ENCODE measurements around the gene RPS24.
"Not testable (repeated sequence)": the region's sequence is repeated elsewhere in the genome, so short reads cannot be mapped to it uniquely, and the experiment has no call there.

Gene RPS24

GRCh38 chr10:78053211-78053868 lies 19.7 kb downstream of the RPS24 start:
- peak; percentile 86 for DNase-seq (ENCODE audit: low spot score)

DNA sequence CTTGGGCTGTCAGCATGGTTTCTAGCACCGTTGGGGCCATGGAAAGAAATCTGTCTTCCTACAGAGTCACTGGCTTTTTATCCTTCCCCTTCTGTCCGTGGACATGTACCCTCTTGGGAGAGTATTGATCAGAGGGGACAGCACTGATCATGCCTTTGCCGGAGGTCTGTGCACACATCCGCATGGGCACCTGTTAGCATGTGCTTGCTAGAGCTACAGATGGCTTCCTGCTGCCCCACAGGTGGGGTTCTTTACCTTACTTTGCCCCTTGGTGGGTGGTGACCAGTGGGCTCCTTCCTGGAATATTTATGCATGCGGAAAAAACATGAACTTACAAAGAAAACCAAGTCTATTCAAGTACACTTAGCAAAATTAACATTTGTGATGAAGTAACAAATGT lies 24.9 kb downstream of the RPS24 start:
- DNase-seq (ENCODE audit: low spot score): no peak

DNA sequence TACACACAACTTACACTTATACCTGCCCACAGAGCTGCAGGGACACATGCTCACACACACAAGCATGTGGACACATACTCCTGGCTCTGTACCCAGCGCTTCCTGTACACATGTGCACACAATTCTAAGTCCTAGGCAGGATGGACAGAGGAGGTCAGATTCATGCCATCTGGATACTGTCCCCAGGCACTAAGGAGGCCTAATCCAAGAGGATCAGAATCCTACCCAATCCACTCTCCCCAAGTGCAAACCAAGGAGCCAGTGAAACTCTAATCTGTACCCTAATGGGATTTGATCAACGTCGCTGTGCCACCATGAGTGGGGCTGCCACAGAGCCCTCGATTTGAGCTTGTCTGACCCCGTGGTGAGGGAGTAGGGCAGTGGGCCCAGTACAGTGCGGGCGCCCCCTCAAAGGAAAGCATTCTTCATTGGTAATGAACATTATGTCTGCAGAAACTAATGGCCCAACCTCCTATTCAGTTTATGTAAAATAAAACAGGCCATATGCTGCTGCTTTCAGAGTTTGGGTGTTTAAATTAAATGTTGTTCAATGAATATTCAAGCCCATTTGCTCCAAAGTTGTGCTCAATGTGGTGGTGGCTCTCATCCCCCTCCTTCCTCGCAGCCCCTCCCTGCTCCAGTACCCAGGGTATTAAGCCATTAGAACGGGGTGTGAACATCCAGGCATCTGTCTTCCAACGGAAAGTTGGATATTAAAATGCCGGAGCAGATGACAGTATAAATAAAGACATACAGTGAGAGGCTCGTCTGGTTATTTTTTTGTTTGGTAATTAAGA lies 26.4 kb downstream of the RPS24 start:
- no peak for DNase-seq (ENCODE audit: low spot score)

DNA sequence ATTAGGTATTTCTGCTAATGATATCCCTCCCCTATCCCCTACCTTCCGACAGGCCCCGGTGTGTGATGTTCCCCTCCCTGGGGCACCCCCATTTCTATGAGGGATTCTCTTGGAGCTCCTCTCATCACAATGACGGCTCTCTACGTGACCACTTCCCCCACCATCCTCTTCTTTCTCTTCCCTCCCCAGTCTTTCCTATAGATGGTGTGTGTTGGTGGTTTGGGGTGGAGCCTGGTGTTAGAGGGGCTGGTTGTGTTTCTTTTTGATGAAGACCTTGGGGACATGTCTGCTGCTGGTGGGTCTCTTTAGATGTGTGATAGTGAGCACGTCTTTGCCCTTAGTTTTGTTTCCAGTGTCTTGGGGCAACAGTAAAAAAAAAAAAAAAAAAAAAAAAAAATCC lies 28.6 kb downstream of the RPS24 start:
- no peak for DNase-seq (ENCODE audit: low spot score)

GRCh38 chr10:78063236-78063635 lies 29.6 kb downstream of the RPS24 start:
- no peak for DNase-seq (ENCODE audit: low spot score)

DNA sequence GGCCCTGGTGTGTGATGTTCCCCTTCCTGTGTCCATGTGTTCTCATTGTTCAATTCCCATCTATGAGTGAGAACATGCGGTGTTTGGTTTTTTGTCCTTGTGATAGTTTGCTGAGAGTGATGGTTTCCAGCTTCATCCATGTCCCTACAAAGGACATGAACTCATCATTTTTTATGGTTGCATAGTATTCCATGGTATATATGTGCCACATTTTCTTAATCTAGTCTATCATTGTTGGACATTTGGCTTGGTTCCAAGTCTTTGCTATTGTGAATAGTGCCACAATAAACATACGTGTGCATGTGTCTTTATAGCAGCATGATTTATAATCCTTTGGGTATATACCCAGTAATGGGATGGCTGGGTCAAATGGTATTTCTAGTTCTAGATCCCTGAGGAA lies 31.3 kb downstream of the RPS24 start:
- DNase-seq (ENCODE audit: low spot score): not testable (repeated sequence)

DNA sequence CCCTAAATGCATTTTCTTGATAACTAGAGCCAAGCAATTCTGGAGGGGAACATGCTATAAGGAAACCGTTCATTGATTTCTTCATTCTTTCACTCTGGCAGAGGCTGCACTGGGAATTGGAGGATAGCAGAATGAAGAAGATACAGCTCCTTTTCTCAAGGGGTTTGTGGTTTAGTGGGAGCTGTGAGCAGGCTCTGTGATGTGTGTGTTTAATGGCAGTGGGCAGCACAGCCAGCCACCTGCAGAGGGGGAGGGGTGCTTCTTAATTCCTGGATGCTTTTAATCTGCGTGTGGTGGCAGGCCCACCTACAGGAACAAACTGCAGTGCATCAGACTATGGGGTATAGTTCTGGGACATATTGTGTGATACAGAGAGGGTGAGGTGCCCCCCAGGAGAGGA lies 31.9 kb downstream of the RPS24 start:
- DNase-seq (ENCODE audit: low spot score): no peak

DNA sequence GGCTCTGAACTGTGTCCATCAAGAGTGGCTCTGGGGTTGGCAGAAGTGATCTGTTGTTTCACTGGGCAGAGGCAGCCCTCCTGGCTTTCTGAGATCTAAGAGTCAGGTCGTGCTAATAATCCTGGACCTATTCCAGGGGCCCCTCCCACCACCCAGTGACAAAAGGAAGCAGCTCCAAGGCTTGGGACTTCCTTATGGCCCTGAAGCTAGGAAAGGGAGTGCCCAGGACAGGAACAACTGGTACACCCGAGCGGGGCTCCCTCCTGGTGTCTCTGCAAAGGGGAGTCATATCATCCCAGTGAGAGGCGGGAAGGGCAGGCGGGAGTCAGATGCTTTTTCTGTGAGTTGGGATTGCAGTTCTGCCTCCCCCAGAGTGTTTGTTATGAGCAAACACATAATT lies 32.3 kb downstream of the RPS24 start:
- no peak for DNase-seq (ENCODE audit: low spot score)

DNA sequence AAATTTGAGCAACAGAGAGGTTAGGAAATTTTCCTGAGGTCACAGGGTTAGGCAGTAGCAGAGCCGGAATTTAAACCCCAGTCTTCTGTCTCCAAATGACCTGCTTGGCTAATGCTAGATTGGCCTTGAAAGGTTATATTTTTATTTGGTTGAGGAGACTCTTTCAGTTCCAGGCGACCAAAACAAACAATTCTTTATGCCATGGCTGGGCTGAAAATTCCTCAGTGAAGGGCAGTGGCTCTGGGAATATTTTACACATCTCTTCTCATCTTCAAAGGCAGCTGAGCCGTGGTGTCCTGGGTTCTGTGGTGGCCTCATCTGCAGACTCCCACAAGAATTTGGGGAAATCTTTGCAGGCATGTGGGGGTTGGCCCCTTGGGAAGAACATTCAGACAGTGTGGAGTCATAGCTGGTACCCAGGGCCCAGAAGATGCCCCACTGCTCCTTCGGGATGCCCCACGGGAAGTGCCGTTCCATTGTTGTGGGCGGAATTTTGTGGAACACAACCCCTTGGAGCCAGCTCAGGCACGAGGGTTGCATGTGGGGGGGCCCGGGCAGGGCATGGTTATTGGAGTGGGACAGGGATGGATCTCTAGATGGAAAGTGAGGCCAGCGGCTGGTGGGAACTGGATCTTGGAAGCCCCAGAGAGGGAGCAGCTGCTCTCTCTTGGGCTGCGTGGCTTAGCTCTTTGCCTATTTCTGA lies 33.2 kb downstream of the RPS24 start:
- DNase-seq (ENCODE audit: low spot score): no peak

- no peak for DNase-seq (ENCODE audit: low spot score)
These were observed 35.5 kb downstream of the RPS24 start for GRCh38 chr10:78069151-78069550.

DNA sequence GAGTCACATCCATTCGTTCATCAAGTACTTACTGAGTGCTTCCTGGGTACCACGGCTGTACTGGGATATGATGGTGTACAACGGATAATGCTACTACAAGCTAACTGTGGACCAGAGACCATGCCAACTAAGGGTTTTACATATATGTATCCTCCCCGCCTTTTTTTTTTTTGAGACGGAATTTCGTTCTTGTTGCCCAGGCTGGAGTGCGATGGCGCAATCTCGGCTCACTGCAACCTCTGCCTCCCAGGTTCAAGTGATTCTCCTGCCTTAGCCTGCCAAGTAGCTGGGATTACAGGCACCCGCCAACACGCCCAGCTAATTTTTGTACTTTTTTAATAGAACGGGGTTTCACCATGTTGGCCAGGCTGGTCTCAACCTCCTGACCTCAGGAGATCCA lies 36.4 kb downstream of the RPS24 start:
- DNase-seq (ENCODE audit: low spot score): not testable (repeated sequence)

DNA sequence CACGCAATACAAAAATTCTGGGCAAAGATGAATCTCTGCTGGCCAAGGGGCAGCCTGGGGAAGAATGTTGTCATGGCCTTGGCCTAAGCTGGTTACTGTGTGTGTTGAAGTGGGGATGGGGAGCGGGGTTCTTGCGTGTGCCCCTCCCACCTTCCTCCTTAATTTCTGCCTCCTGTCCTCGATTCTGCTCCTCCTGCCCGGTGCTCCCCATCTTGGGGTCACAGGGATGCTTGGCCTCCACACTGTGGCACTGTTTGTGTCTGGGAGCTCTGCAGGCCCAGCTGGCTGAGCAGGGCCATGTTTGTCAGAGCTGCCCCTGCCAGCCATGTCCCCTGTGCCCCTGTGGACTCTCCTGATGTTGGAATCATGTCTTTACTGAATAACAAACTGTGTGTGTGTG lies 37.1 kb downstream of the RPS24 start:
- no peak for DNase-seq (ENCODE audit: low spot score)

GRCh38 chr10:78071140-78071856 lies 37.6 kb downstream of the RPS24 start:
- no peak for DNase-seq (ENCODE audit: low spot score)

DNA sequence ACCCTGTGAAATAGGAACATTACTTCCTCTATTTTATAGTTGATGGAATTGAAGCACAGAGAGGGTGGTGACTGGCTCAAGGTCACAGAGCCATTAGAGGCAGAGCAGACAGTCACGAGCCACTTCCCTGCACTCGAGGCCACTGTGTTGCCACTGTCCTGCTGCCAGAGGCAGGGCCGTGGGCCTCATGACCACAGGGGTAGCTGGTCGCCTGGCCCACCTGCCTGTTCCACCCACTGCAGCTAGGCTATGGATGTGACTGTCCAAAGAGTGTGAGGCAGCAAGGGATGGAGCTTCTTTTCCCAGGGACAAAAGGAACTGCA lies 38.2 kb downstream of the RPS24 start:
- DNase-seq (ENCODE audit: low spot score): no peak

DNA sequence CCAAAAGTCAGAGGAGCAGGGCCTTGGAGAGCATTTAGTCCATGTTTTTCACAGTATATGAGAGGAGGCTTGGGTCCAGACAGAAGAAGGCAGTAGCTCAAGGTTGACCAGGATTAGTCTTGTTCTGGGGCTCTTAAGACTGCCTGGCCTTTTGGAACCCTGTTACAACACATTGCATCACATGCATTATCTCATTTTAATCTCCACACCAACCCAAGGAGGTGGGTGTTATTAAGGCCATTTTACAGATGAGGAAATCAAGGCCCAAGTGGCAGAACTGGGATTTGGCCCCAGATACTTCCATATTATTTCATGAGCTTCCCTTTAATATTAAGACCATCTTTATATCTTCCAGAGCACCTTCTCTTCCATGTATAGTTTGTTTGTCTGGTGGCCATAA lies 38.8 kb downstream of the RPS24 start:
- DNase-seq (ENCODE audit: low spot score): no peak

GRCh38 chr10:78075806-78076205 lies 42.1 kb downstream of the RPS24 start:
- DNase-seq (ENCODE audit: low spot score): not testable (repeated sequence)

- DNase-seq (ENCODE audit: low spot score): no peak
These were observed 45.1 kb downstream of the RPS24 start for GRCh38 chr10:78078539-78079330.

DNA sequence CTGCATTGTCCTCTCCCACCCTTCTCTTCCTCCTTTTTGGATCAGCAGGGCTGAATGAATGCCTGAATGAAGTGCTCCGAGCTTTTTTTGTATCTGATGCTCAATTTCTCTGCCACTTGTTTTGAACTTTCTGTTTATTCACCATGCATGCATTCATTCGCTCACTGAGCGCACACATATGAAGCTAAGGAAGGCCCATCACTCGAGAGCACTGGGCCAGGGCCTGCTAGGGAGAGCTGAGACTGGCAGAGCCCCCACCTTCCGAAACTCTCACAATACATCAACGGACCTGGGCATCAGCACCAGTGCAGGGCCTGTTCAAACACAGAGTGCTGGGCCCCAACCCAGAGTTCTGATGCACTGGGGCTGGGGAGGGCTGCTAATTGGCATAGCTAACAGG lies 45.7 kb downstream of the RPS24 start:
- no peak for DNase-seq (ENCODE audit: low spot score)

DNA sequence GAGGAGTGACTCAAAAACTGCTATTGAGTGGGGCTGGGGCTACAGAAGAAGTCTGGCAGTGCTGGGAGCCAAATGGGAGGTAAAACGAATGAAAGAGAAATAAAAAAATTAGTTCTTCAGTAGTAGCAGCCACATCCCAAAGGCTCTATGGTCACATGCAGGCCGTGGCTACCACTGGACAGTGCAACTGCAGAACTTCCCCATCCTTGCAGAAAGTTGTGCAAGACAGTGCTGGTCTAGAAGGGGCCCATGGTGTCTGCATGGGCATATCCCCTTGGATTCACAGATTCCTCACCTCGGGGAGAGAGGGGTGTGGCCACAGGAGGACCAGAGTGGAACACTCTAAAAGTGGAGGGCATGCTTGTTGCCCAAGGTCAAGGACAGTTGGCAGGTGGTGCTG lies 47.6 kb downstream of the RPS24 start:
- DNase-seq (ENCODE audit: low spot score): no peak

GRCh38 chr10:78082636-78083035 lies 49.0 kb downstream of the RPS24 start:
- no peak for DNase-seq (ENCODE audit: low spot score)
